GM21367 (cell line): ENCODE measurements around the gene AANAT.
A peak's percentile ranks its signal among the peaks of the same experiment; 100 is the strongest.
"Not testable (repeated sequence)": the region's sequence is repeated elsewhere in the genome, so short reads cannot be mapped to it uniquely, and the experiment has no call there.

ENCODE experiments used
- ATAC-seq: cut with Tn5 transposase; IDR thresholded peaks from one replicate; pipeline ENCODE4 v1.9.1; 2021; ENCODE audit not compliant: unreplicated experiment

AANAT gene

DNA sequence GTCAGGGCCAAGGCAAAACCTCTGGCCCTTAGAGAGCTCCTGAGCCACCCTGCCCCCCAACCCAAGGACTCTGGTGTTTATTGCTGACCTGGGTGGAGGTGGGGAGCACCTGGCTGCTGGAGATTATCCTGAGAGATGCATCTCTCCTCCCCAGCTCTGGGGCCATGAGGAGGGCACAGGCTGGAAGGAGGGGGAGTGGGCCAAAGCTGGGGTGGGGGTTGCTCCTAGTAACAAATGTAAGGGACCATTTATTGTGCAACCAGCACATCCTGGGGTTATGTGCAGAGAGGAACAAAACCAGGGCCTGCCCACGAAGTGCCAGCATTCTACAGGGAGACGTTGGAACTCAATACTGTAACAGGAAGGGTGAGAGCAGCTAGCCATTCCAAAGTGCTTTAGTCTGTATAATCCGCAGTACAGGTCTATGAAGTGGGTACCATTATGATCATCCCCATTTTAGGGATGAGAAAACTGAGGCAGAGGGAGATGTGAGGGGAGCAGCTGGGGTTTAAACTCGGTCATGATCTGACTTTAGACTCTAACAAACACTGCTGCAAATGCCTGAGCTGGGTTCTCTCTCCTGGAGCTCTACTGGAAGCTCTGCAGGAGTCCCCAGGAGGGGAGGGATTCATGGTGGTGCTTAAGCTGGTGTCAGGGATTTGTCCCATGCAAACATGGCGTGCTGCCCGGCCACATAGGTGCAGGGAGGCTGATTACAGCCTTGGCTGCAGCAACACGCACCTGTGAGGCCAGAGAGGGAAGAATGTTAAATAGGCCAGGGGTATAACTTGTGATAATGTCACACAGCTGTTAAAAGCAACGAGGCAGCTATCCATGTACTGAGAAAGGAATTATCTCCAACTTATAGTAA is 35.2 kb downstream of the AANAT start:
- no peak for ATAC-seq

GRCh38 chr17:76504117-76504516 is 36.7 kb downstream of the AANAT start:
- no peak for ATAC-seq

DNA sequence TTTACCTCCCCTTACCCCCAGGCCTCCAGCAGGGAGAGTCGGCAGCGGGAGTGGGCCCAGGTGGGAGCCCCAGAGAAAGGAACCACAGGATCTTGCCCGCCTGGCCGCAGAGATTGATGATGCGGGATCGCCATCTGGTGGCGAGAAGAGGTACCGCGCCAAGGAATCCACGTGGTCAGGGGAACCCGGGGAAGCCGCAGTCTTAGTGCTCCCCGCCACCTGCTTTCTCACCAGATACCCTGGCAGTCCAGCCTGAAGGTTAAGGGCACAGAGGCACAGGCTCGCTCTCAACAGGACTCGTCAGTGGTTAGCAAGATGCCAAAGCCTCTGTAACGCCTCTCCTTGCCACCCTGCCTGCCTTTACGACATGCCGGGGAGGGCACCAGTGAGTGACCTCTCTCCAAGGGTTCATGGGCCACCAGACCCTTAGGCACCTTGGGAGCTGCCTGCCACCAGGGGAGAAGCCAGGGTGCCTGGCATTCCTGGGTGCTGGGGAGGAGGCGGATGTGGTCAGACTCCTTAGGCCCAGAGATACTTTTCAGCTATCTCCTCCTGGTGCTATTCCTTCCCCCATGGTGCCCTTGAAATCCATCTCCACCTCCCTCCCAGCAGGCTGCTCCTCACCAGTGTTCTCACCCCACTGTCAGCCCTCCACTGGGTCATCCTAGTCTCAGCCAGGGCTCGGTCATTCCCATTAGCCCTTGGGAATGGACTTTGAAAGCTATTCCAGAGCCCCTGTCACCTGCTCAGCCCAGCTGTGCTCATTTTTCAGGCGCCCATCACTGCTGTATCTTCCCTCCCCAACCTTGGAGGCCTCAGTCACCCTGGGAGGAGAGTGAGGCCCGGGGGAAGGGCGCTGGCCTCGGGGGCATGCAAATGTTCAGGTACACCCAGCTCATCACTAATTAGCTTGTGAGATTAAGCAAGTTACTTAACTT is 39.3 kb downstream of the AANAT start:
- no peak for ATAC-seq

DNA sequence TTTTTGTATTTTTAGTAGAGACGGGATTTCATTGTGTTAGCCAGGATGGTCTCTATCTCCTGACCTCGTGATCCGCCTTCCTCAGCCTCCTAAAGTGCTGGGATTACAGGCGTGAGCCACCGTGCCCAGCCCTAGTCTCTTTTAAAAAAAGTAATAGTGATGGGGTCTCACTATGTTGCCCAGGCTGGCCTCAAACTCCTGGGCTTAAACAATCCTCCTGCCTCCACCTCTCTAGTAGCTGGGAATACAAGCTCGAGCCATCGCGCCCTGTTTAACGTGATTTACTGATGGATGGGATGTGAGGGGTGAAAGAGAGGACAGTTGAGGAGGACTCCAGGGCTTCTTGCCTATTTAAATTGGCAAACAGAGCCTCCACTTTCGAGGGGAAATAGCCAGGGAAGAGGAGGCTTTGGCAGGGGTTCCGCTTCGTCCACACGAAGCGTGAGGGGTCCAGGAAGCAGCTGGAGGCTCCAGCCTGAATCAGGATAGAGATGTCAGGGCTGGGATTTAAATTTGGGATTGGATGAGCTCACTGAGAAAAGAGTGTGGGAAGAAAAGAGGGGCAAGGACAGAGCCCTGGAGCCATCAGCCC is 41.2 kb downstream of the AANAT start:
- ATAC-seq: not testable (repeated sequence)

DNA sequence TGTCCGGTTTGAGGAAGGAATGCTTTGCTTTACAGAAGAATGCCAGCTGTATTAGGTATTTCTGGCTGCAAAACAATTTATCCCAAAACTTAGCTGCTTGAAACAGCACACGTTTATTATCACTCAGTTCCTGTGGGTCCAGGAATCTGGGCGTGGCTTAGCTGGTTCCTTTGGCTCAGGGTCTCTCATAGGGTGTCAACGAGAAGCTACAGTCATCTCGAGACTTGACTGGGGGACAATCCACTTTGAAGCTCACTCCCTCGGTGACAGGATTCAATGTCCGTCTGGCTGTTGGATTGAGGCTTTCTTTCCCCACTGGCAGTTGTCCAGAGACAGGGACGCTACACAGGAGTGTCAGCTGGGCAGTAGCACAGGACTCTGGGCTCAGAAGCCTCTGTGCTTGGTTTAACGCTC is 43.4 kb downstream of the AANAT start:
- ATAC-seq: no peak

DNA sequence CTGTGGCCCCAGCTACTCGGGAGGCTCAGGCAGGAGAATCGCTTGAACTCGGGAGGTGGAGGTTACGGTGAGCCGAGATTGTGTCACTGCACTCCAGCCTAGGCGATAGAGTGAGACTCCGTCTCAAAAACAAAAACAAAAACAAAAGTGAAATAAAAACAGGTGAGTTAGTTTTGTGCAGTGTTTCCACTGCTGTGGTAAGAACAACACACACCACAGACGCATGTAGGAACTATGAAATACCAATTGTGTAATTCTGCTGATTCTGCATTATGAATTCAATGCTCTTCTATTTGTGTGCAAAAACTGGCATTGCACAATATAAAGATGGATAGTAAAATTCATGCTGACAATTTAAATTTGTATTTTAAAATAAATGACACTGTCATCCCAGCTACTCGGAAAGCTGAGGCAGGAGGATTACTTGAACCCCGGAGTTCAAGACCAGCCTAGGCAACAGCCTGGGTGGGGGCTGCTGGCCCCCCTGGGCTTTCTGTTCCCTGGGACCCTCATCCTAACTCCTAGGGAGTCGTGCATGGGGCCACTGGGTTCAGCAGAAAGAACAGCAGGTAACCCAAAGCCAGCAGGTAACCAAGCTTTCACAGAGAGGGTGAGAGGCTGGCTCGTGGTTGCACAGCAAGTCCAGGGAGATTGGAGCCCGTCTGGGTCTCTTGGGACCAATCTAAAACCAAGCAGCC is 44.4 kb downstream of the AANAT start:
- ATAC-seq: no peak

DNA sequence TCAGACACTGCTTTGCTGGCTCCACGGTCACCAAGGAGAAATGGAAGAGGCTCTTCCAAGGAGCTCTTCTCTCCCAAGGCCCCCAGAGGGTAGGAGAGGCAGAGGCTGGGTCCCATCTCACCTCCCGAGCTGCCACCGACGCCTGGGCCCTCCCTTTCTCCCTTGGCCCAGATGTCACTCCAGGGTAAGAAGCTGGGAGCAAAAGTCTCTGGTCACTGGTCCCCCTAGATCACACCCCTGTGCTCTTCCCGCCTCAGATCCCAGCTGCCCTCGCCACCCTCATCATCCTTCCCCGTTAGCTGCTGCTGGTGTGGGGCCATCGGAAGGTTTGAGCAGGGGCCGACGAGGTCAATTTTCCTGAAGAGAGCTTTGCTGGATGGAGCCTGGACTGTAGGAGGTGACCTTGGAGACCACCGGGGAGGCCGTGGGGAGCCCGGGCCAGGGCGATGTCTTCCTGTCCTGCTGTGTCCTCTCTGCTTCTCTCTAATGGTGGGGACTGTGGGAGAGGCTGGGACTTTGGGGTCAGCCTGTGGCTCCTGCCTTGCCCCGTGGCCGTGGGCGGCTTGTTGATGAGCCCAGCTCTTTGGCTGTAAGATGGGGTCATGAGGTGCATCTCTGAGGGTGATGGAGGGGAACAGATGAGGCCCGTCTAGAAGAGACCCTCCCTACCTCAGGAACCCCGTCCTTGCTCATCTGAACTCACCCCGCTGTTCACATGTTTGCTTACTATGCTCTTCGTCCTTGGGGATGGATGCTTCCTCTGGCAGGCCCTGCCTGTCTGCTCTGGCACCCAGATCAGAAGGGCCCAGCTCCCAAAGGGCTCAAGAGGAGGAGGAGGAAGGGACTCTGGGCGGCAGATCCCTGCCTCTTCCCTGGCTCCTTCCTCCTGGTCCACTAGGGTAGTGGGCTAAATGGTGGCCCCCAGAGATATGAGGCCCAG is 45.2 kb downstream of the AANAT start:
- ATAC-seq: no peak

GRCh38 chr17:76513306-76513692 is 45.9 kb downstream of the AANAT start:
- ATAC-seq: no peak

- ATAC-seq: not testable (repeated sequence)
Observed at GRCh38 chr17:76514355-76514754, 47.0 kb downstream of the AANAT start.

DNA sequence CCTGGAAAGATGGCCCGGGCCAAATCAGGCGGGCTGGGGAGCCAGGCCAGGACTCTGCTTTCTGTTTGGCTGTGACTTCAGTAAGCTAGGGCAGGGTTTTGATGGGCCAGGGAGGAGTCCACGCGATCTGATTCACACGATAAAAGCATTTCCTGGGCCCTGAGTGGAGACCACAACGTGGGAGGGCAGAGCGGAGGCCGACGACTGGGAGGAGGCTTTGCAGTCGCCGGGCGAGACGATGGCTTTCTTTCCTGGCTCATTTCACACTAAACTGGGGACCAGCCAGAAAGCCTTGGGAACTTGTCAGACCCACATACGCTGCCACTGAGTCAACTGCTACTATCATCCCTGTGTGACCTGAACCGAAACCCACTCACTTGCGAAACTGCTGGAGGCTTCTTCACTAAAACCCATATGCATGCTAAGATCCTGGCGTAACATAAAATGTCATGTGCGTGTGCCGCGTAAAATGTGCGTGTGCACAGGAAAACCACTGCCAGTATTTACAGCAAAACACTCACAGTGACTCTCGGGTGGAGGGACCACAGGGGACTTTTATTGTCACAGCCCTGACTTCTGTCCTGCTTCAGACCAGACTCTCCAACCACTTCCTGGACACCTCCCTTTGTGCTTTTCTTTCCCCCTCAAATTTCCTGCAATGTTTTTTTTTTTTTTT is 48.0 kb downstream of the AANAT start:
- peak; percentile 52 for ATAC-seq

DNA sequence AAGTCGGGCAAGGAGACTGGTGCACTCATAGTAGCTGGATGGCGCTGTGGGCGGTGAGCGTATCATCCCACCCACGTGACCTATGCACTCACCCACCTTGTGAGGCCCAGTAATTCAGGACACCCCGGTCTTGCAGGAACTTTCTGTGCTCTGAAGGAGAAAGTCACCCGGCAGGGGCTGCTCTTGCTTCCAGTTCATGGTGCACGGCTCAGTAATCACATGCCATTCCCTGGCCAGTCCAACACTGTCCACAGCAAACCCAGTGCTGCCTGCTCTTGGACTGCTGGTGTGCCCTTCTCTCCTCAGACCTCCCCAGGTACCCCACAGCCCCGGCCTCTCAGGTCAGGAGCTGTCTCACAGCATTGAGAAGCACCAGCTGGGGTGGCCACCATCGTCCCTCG is 50.2 kb downstream of the AANAT start:
- ATAC-seq: no peak

- no peak for ATAC-seq
Observed at GRCh38 chr17:76519048-76519966, 51.9 kb downstream of the AANAT start.
